GM23338 (cell line): Measurements from ENCODE around the gene EEPD1. TPM values are rescaled to one million over a fixed set of nuclear protein-coding genes. Genes with fewer than 3 reads are reported as not detected.

Experiments
- ATAC-seq: fragments of 200-7000 bp; cut with Tn5 transposase; 3 replicates; pipeline ENCODE4 v1.9.1; 2020
- DNase-seq: peaks from one replicate; pipeline ENCODE4 v3.0.0-alpha.2; 2015; ENCODE audit warnings: low spot score
- H2AFZ ChIP-seq: fragments of 200-600 bp; sonication (generic); 2 replicates; pipeline ENCODE4 v1.8.0; 2016; ENCODE audit warnings: antibody characterized with exemption, mild to moderate bottlenecking, moderate library complexity
- H3F3A ChIP-seq: fragments of 200-600 bp; sonication (generic); replicated peaks from 2 replicates; pipeline ENCODE4 v1.8.0; 2017; ENCODE audit warnings: antibody characterized with exemption, mixed run types, low read depth
- H3K27ac ChIP-seq: fragments of 200-600 bp; sonication (generic); 2 replicates; pipeline ENCODE4 v1.6.1; 2016; ENCODE audit warnings: low read depth
- H3K27me3 ChIP-seq: fragments of 200-600 bp; sonication (generic); 2 replicates; pipeline ENCODE4 v1.8.0; 2016; ENCODE audit warnings: mild to moderate bottlenecking, mixed run types, moderate library complexity; ENCODE audit not compliant: insufficient read depth
- H3K36me3 ChIP-seq: fragments of 200-600 bp; sonication (generic); 2 replicates; pipeline ENCODE4 v1.8.0; 2016; ENCODE audit warnings: mild to moderate bottlenecking; ENCODE audit not compliant: insufficient read depth
- H3K4me1 ChIP-seq: fragments of 200-600 bp; sonication (generic); 2 replicates; pipeline ENCODE4 v1.8.0; 2016; ENCODE audit warnings: mild to moderate bottlenecking, moderate library complexity; ENCODE audit not compliant: insufficient read depth
- H3K4me2 ChIP-seq: fragments of 200-600 bp; sonication (generic); 2 replicates; pipeline ENCODE4 v1.7.1; 2017; ENCODE audit warnings: mixed run types
- H3K4me3 ChIP-seq: fragments of 200-600 bp; sonication (generic); 2 replicates; pipeline ENCODE4 v1.6.1; 2016; ENCODE audit warnings: mixed run types
- H3K79me2 ChIP-seq: fragments of 200-600 bp; sonication (generic); replicated peaks from 2 replicates; pipeline ENCODE4 v1.8.0; 2017; ENCODE audit warnings: mild to moderate bottlenecking; ENCODE audit not compliant: insufficient read depth
- H3K9me2 ChIP-seq: fragments of 200-600 bp; sonication (generic); 2 replicates; pipeline ENCODE4 v1.8.0; 2017; ENCODE audit not compliant: insufficient read depth
- H4K20me1 ChIP-seq: fragments of 200-600 bp; sonication (generic); replicated peaks from 2 replicates; pipeline ENCODE4 v1.8.0; 2017; ENCODE audit warnings: mild to moderate bottlenecking; ENCODE audit not compliant: insufficient read depth
- H3K27ac Mint-ChIP-seq: 2 replicates; pipeline ENCODE4 v1.8.0; 2020; ENCODE audit warnings: inconsistent platforms, mild to moderate bottlenecking, moderate library complexity, mixed read lengths
- H3K27me3 Mint-ChIP-seq: 3 replicates; pipeline ENCODE4 v1.8.0; 2022; ENCODE audit warnings: low read depth, mild to moderate bottlenecking, moderate library complexity, mixed read lengths, inconsistent platforms; ENCODE audit not compliant: insufficient read depth, poor library complexity
- H3K36me3 Mint-ChIP-seq: 3 replicates; pipeline ENCODE4 v1.8.0; 2021; ENCODE audit warnings: low read depth, mild to moderate bottlenecking, inconsistent platforms, moderate library complexity, mixed read lengths
- H3K4me1 Mint-ChIP-seq: 3 replicates; pipeline ENCODE4 v1.8.0; 2020; ENCODE audit warnings: mild to moderate bottlenecking, inconsistent platforms, mixed read lengths
- H3K4me3 Mint-ChIP-seq: 3 replicates; pipeline ENCODE4 v1.8.0; 2021; ENCODE audit warnings: moderate library complexity, mild to moderate bottlenecking, inconsistent platforms, mixed read lengths
- H3K9me3 Mint-ChIP-seq: 3 replicates; pipeline ENCODE4 v1.8.0; 2020; ENCODE audit warnings: moderate library complexity, mild to moderate bottlenecking, inconsistent platforms, mixed read lengths
- CREB1 ChIP-seq: fragments of 250-450 bp; sonication (Bioruptor Pico); IDR thresholded peaks from 2 replicates; pipeline ENCODE4 v1.5.0; 2020; ENCODE audit warnings: low read depth, mild to moderate bottlenecking, moderate library complexity
- EZH2 ChIP-seq: fragments of 200-600 bp; sonication (generic); IDR thresholded peaks from one replicate; pipeline ENCODE4 v1.8.0; 2017; ENCODE audit warnings: antibody characterized with exemption, mild to moderate bottlenecking, low read depth; ENCODE audit not compliant: unreplicated experiment
- EZH2phosphoT487 ChIP-seq: fragments of 200-600 bp; sonication (generic); IDR thresholded peaks from one replicate; pipeline ENCODE4 v1.8.1; 2018; ENCODE audit warnings: antibody characterized with exemption; ENCODE audit not compliant: unreplicated experiment
- JUNB ChIP-seq: IDR thresholded peaks from one replicate; pipeline ENCODE4 v1.6.1; 2016; ENCODE audit warnings: antibody characterized with exemption; ENCODE audit not compliant: unreplicated experiment
- NANOG ChIP-seq: IDR thresholded peaks from 2 replicates; pipeline ENCODE4 v1.6.1; 2016; ENCODE audit warnings: antibody characterized with exemption, borderline replicate concordance
- POLR2AphosphoS5 ChIP-seq: IDR thresholded peaks from 2 replicates; pipeline ENCODE4 v1.6.1; 2016; ENCODE audit warnings: antibody characterized with exemption, low read depth
- STAT1 ChIP-seq: IDR thresholded peaks from one replicate; pipeline ENCODE4 v1.6.1; 2016; ENCODE audit warnings: antibody characterized with exemption; ENCODE audit not compliant: unreplicated experiment
- ZNF114 ChIP-seq: fragments of 250-450 bp; sonication (Bioruptor Pico); IDR thresholded peaks from 2 replicates; pipeline ENCODE4 v1.5.0; 2020; ENCODE audit warnings: mild to moderate bottlenecking, moderate library complexity
- ZNF331 ChIP-seq: fragments of 250-450 bp; sonication (Bioruptor Pico); IDR thresholded peaks from 2 replicates; pipeline ENCODE4 v1.5.0; 2020; ENCODE audit warnings: low read depth, mild to moderate bottlenecking, moderate library complexity
- polyA plus RNA-seq: library from polyadenylated mRNA; unstranded; fragments of >200 nt; fragmentation: Nextera tagmentation; extraction: Ambion mirVana; gene quantifications from 2 replicates; pipeline ENCODE4 v1.2.1, GENCODE V29; 2016
- total RNA-seq: library from RNA; depleted of rRNA; stranded (reverse); fragments of >200 nt; shearing (Covaris generic); gene quantifications from 2 replicates; pipeline ENCODE4 v1.2.3, GENCODE V29; 2014
- TF ChIP-seq, protein P1 (sequence below): IDR thresholded peaks from one replicate; pipeline ENCODE4 v1.6.1; 2018; ENCODE audit warnings: antibody characterized with exemption; ENCODE audit not compliant: unreplicated experiment
- TF ChIP-seq, protein P2 (sequence below): IDR thresholded peaks from 2 replicates; pipeline ENCODE4 v1.6.1; 2016; ENCODE audit warnings: antibody characterized with exemption
- TF ChIP-seq, protein P3 (sequence below): fragments of 250-450 bp; sonication (Bioruptor Pico); IDR thresholded peaks from 2 replicates; pipeline ENCODE4 v1.5.0; 2020; ENCODE audit warnings: mild to moderate bottlenecking, moderate library complexity
- TF ChIP-seq, protein P4 (sequence below), 2 experiments: fragments of 200-600 bp in 1 of 2; sonication (generic) in 1 of 2; conservative IDR thresholded peaks; 2 replicates each; pipeline versions ENCODE4 v1.5.1 to v1.6.1; 2016 to 2017; ENCODE audit warnings: antibody characterized with exemption in 2 of 2, low read depth in 2 of 2, mild to moderate bottlenecking in 2 of 2, moderate library complexity in 1 of 2

Gene EEPD1
- total and polyA plus RNA-seq, 2 experiments from 2014 or later: 4.1 to 17.1 TPM

DNA sequence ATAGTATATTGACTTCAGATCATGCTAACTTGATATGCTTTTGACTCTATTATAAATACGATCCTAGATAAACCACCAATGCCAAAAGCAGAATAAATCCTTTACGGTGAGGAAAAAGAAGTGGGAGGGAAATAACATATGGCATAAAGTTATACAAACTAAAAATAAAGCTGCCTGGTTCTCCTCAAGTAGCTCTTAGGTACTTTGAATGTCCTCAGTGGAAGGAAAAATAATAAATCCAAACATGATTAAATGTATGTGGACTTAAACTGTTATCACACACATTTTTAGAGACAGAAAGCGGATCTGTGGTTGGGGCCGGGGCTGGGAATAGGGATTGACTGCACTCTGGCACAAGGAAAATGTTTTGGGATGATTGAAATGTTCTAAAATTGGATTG is 23.6 kb downstream of the EEPD1 start:
- Histone ChIP-seq H3K36me3 (no peaks in the 10 kb centered on the region), H2AFZ (no peak overlapping the region), H3K9me2 (no peaks in the 10 kb centered on the region), H3K4me3 (no peak overlapping the region), H4K20me1 (no peaks in the 10 kb centered on the region), H3K79me2 (no peaks in the 10 kb centered on the region), H3K27ac (no peak overlapping the region), H3F3A (no peaks in the 10 kb centered on the region), H3K4me2 (no peak overlapping the region), H3K4me1 (no peaks in the 10 kb centered on the region), H3K27me3 (no peaks in the 10 kb centered on the region)
- ATAC-seq: no peak
- no peak for DNase-seq
- Mint-ChIP-seq H3K27ac (no peak overlapping the region), H3K4me1 (0 out of 3 replicates have a peak, but pooled peaks cover 2% of the 10 kb centered on the region), H3K4me3 (no peak overlapping the region), H3K9me3 (no peaks in the 10 kb centered on the region), H3K27me3 (peaks cover 3% of the 10 kb centered on the region), H3K36me3 (no peaks in the 10 kb centered on the region; the same call in 2 of the 3 replicates)
- TF ChIP-seq EZH2phosphoT487: no peak
- TF ChIP-seq, protein P1, sequence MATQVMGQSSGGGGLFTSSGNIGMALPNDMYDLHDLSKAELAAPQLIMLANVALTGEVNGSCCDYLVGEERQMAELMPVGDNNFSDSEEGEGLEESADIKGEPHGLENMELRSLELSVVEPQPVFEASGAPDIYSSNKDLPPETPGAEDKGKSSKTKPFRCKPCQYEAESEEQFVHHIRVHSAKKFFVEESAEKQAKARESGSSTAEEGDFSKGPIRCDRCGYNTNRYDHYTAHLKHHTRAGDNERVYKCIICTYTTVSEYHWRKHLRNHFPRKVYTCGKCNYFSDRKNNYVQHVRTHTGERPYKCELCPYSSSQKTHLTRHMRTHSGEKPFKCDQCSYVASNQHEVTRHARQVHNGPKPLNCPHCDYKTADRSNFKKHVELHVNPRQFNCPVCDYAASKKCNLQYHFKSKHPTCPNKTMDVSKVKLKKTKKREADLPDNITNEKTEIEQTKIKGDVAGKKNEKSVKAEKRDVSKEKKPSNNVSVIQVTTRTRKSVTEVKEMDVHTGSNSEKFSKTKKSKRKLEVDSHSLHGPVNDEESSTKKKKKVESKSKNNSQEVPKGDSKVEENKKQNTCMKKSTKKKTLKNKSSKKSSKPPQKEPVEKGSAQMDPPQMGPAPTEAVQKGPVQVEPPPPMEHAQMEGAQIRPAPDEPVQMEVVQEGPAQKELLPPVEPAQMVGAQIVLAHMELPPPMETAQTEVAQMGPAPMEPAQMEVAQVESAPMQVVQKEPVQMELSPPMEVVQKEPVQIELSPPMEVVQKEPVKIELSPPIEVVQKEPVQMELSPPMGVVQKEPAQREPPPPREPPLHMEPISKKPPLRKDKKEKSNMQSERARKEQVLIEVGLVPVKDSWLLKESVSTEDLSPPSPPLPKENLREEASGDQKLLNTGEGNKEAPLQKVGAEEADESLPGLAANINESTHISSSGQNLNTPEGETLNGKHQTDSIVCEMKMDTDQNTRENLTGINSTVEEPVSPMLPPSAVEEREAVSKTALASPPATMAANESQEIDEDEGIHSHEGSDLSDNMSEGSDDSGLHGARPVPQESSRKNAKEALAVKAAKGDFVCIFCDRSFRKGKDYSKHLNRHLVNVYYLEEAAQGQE: no peak
- TF ChIP-seq ZNF331 (CRISPR knock-in tag): no peak
- TF ChIP-seq ZNF114: no peak
- TF ChIP-seq CREB1 (CRISPR knock-in tag): no peak
- TF ChIP-seq, protein P2, sequence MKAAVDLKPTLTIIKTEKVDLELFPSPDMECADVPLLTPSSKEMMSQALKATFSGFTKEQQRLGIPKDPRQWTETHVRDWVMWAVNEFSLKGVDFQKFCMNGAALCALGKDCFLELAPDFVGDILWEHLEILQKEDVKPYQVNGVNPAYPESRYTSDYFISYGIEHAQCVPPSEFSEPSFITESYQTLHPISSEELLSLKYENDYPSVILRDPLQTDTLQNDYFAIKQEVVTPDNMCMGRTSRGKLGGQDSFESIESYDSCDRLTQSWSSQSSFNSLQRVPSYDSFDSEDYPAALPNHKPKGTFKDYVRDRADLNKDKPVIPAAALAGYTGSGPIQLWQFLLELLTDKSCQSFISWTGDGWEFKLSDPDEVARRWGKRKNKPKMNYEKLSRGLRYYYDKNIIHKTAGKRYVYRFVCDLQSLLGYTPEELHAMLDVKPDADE: no peak
- TF ChIP-seq, protein P3, sequence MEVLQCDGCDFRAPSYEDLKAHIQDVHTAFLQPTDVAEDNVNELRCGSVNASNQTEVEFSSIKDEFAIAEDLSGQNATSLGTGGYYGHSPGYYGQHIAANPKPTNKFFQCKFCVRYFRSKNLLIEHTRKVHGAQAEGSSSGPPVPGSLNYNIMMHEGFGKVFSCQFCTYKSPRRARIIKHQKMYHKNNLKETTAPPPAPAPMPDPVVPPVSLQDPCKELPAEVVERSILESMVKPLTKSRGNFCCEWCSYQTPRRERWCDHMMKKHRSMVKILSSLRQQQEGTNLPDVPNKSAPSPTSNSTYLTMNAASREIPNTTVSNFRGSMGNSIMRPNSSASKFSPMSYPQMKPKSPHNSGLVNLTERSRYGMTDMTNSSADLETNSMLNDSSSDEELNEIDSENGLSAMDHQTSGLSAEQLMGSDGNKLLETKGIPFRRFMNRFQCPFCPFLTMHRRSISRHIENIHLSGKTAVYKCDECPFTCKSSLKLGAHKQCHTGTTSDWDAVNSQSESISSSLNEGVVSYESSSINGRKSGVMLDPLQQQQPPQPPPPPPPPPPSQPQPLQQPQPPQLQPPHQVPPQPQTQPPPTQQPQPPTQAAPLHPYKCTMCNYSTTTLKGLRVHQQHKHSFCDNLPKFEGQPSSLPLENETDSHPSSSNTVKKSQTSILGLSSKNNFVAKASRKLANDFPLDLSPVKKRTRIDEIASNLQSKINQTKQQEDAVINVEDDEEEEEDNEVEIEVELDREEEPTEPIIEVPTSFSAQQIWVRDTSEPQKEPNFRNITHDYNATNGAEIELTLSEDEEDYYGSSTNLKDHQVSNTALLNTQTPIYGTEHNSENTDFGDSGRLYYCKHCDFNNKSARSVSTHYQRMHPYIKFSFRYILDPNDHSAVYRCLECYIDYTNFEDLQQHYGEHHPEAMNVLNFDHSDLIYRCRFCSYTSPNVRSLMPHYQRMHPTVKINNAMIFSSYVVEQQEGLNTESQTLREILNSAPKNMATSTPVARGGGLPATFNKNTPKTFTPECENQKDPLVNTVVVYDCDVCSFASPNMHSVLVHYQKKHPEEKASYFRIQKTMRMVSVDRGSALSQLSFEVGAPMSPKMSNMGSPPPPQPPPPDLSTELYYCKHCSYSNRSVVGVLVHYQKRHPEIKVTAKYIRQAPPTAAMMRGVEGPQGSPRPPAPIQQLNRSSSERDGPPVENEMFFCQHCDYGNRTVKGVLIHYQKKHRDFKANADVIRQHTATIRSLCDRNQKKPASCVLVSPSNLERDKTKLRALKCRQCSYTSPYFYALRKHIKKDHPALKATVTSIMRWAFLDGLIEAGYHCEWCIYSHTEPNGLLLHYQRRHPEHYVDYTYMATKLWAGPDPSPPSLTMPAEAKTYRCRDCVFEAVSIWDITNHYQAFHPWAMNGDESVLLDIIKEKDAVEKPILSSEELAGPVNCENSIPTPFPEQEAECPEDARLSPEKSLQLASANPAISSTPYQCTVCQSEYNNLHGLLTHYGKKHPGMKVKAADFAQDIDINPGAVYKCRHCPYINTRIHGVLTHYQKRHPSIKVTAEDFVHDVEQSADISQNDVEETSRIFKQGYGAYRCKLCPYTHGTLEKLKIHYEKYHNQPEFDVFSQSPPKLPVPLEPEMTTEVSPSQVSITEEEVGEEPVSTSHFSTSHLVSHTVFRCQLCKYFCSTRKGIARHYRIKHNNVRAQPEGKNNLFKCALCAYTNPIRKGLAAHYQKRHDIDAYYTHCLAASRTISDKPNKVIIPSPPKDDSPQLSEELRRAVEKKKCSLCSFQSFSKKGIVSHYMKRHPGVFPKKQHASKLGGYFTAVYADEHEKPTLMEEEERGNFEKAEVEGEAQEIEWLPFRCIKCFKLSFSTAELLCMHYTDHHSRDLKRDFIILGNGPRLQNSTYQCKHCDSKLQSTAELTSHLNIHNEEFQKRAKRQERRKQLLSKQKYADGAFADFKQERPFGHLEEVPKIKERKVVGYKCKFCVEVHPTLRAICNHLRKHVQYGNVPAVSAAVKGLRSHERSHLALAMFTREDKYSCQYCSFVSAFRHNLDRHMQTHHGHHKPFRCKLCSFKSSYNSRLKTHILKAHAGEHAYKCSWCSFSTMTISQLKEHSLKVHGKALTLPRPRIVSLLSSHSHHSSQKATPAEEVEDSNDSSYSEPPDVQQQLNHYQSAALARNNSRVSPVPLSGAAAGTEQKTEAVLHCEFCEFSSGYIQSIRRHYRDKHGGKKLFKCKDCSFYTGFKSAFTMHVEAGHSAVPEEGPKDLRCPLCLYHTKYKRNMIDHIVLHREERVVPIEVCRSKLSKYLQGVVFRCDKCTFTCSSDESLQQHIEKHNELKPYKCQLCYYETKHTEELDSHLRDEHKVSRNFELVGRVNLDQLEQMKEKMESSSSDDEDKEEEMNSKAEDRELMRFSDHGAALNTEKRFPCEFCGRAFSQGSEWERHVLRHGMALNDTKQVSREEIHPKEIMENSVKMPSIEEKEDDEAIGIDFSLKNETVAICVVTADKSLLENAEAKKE (CRISPR knock-in tag): no peak
- TF ChIP-seq, protein P4, sequence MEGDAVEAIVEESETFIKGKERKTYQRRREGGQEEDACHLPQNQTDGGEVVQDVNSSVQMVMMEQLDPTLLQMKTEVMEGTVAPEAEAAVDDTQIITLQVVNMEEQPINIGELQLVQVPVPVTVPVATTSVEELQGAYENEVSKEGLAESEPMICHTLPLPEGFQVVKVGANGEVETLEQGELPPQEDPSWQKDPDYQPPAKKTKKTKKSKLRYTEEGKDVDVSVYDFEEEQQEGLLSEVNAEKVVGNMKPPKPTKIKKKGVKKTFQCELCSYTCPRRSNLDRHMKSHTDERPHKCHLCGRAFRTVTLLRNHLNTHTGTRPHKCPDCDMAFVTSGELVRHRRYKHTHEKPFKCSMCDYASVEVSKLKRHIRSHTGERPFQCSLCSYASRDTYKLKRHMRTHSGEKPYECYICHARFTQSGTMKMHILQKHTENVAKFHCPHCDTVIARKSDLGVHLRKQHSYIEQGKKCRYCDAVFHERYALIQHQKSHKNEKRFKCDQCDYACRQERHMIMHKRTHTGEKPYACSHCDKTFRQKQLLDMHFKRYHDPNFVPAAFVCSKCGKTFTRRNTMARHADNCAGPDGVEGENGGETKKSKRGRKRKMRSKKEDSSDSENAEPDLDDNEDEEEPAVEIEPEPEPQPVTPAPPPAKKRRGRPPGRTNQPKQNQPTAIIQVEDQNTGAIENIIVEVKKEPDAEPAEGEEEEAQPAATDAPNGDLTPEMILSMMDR (conservative IDR thresholded peaks at IDR 0.05; ENCODE audit: low read depth in 2 of 2): no peak
- no peak for TF ChIP-seq NANOG
- TF ChIP-seq JUNB: no peak
- TF ChIP-seq EZH2: no peak
- no peak for TF ChIP-seq STAT1
- TF ChIP-seq POLR2AphosphoS5: no peak
